Measurements from ENCODE around the gene ETHE1.

ETHE1 gene

DNA sequence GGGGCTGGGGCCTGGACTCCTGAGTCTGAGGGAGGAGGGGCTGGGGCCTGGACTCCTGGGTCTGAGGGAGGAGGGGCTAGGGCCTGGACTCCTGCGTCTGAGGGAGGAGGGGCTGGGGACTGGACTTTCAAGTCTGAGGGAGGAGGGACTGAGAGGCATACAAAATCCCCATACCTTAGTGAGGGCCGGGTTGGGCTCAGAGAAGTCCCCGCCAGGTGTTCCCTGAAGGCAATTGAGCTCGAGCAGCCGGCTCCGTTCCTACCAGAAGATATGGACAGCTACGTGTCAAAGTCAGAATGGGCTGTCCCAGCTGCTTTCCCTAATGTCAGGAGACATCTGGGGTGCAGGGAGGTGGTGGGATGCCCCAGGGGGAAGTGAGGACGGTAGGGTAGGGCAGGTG lies 31.9 kb downstream of the ETHE1 start:
- Histone ChIP-seq H4K20me1 (ENCODE audit: insufficient read depth, low read length) (no peaks in the 10 kb centered on the region), H3K27me3 (ENCODE audit: insufficient read depth, low read length, poor library complexity) (no peaks in the 10 kb centered on the region), H3K4me3 (ENCODE audit: low read depth in 1 of 2, low read length in 2 of 2) (no peak overlapping the region), H3K27ac (ENCODE audit: low read length) (no peak overlapping the region), H3K4me2 (ENCODE audit: insufficient read depth, low read length) (no peak overlapping the region), H3K4me1 (ENCODE audit: insufficient read depth, low read length) (no peaks in the 10 kb centered on the region), H3K79me2 (ENCODE audit: insufficient read depth, low read length) (no peaks in the 10 kb centered on the region), H3K9ac (ENCODE audit: low read depth, low read length) (no peak overlapping the region), H2AFZ (ENCODE audit: low read depth, low read length) (no peak overlapping the region), H3K36me3 (ENCODE audit: insufficient read depth, low read length) (peaks cover 7% of the 10 kb centered on the region), H3K9me3 (ENCODE audit: insufficient read depth, low read length, severe bottlenecking) (no peaks in the 10 kb centered on the region)
- DNase-seq (no peak), ATAC-seq (ENCODE audit: insufficient read depth, low read depth) (no peak)
- TF ChIP-seq CTCF (IDR thresholded peaks at IDR 0.05; ENCODE audit: borderline replicate concordance, extremely low read depth, low read length, poor library complexity, severe bottlenecking) = no peak
- no peak for TF ChIP-seq EZH2 (IDR thresholded peaks at IDR 0.05; ENCODE audit: borderline replicate concordance, low read depth, low read length, severe bottlenecking)

DNA sequence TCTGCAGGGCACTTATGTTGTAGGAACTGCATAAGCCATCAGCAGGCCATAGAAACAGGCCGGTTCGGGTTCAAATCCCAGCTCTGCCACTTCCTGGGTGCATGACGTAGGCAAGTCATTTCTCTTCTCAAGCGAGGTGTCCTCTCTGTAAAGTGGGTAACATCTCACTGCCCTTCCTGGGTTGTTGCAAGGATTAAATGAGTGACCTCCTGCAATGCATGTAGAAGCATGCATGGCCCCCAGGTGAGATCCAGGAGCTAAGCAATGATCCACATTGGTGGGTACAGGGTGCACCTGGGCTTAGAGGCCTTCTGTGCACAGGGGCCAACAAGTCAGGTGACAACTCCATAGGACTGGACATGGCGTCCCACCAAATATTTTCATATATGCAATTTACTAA lies 36.2 kb downstream of the ETHE1 start:
- no peak overlapping the region for H3K4me2 ChIP-seq (ENCODE audit: insufficient read depth, low read length)
- H3K36me3 ChIP-seq (ENCODE audit: insufficient read depth, low read length) = peaks cover 4% of the 10 kb centered on the region; the same call in 1 of the 2 replicates
- H3K79me2 ChIP-seq (ENCODE audit: insufficient read depth, low read length) = no peaks in the 10 kb centered on the region
- no peaks in the 10 kb centered on the region for H3K4me1 ChIP-seq (ENCODE audit: insufficient read depth, low read length)
- H2AFZ ChIP-seq (ENCODE audit: low read depth, low read length) = no peak overlapping the region
- no peaks in the 10 kb centered on the region for H3K9me3 ChIP-seq (ENCODE audit: insufficient read depth, low read length, severe bottlenecking)
- ATAC-seq (ENCODE audit: insufficient read depth, low read depth) = no peak
- no peaks in the 10 kb centered on the region for H3K27me3 ChIP-seq (ENCODE audit: insufficient read depth, low read length, poor library complexity)
- H4K20me1 ChIP-seq (ENCODE audit: insufficient read depth, low read length) = no peaks in the 10 kb centered on the region
- no peak for DNase-seq
- no peak overlapping the region for H3K4me3 ChIP-seq (ENCODE audit: low read depth in 1 of 2, low read length in 2 of 2)
- TF ChIP-seq CTCF (IDR thresholded peaks at IDR 0.05; ENCODE audit: borderline replicate concordance, extremely low read depth, low read length, poor library complexity, severe bottlenecking) = no peak
- no peak for TF ChIP-seq EZH2 (IDR thresholded peaks at IDR 0.05; ENCODE audit: borderline replicate concordance, low read depth, low read length, severe bottlenecking)
- no peak overlapping the region for H3K9ac ChIP-seq (ENCODE audit: low read depth, low read length)
- H3K27ac ChIP-seq (ENCODE audit: low read length) = no peak overlapping the region

DNA sequence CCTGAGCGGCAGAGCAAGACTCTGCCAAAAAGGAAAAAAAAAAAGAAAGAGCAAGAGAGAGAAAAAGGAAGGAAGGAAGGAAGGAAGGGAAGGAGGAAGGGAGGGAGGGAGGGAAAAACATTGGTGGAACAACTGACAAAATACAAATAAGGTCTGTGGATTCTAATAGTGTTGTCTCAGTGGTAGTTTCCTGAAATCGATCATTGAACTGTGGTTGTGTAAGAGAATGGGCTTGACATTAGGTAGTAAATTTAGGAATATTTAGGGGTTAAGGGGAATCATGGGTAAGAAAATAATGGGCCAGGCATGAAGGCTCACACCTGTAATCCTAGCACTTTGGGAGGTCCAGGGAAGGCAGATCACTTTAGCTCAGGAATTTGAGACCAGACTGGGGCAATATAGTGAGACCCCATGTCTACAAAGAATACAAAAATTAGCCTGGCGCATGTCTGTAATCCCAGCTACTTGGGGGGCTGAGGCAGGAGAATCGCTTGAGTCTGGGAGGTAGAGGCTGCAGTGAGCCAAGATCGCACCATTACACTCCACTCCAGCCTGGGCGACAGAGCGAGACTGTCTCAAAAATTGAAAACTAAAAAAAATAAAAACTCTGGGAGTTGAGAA lies 36.9 kb downstream of the ETHE1 start:
- H3K79me2 ChIP-seq (ENCODE audit: insufficient read depth, low read length) = no peaks in the 10 kb centered on the region
- H2AFZ ChIP-seq (ENCODE audit: low read depth, low read length) = no peak overlapping the region
- TF ChIP-seq EZH2 (IDR thresholded peaks at IDR 0.05; ENCODE audit: borderline replicate concordance, low read depth, low read length, severe bottlenecking) = no peak
- TF ChIP-seq CTCF (IDR thresholded peaks at IDR 0.05; ENCODE audit: borderline replicate concordance, extremely low read depth, low read length, poor library complexity, severe bottlenecking) = no peak
- H3K36me3 ChIP-seq (ENCODE audit: insufficient read depth, low read length) = no peaks in the 10 kb centered on the region
- H4K20me1 ChIP-seq (ENCODE audit: insufficient read depth, low read length) = no peaks in the 10 kb centered on the region
- no peaks in the 10 kb centered on the region for H3K4me1 ChIP-seq (ENCODE audit: insufficient read depth, low read length)
- H3K4me2 ChIP-seq (ENCODE audit: insufficient read depth, low read length) = no peak overlapping the region
- no peak overlapping the region for H3K27ac ChIP-seq (ENCODE audit: low read length)
- DNase-seq = no peak
- no peak overlapping the region for H3K4me3 ChIP-seq (ENCODE audit: low read depth in 1 of 2, low read length in 2 of 2)
- no peak for ATAC-seq (ENCODE audit: insufficient read depth, low read depth)
- no peak overlapping the region for H3K9ac ChIP-seq (ENCODE audit: low read depth, low read length)
- H3K9me3 ChIP-seq (ENCODE audit: insufficient read depth, low read length, severe bottlenecking) = no peaks in the 10 kb centered on the region
- H3K27me3 ChIP-seq (ENCODE audit: insufficient read depth, low read length, poor library complexity) = no peaks in the 10 kb centered on the region
